Chondrocyte (in vitro differentiated cells): Measurements from ENCODE around the gene CNIH2. TPM values are rescaled to one million over a fixed set of nuclear protein-coding genes. Genes with fewer than 3 reads are reported as not detected.

Experiments
- DNase-seq: peaks from one replicate; pipeline ENCODE4 v3.0.0; 2021; ENCODE audit warnings: mixed read lengths, low spot score
- H3K27ac Mint-ChIP-seq: one replicate; pipeline ENCODE4 v1.8.0; 2021; ENCODE audit warnings: mild to moderate bottlenecking, moderate library complexity, mixed read lengths; ENCODE audit not compliant: unreplicated experiment
- H3K27me3 Mint-ChIP-seq: 2 replicates; pipeline ENCODE4 v1.8.0; 2021; ENCODE audit warnings: low read depth, mixed read lengths
- H3K36me3 Mint-ChIP-seq: 2 replicates; pipeline ENCODE4 v1.8.0; 2021; ENCODE audit warnings: low read depth, mixed read lengths
- H3K4me1 Mint-ChIP-seq: 2 replicates; pipeline ENCODE4 v1.8.0; 2021; ENCODE audit warnings: low read depth, mild to moderate bottlenecking, mixed read lengths
- H3K4me3 Mint-ChIP-seq: one replicate; pipeline ENCODE4 v1.8.0; 2021; ENCODE audit warnings: mild to moderate bottlenecking, moderate library complexity, mixed read lengths; ENCODE audit not compliant: unreplicated experiment
- H3K9me3 Mint-ChIP-seq: 2 replicates; pipeline ENCODE4 v1.8.0; 2021; ENCODE audit warnings: low read depth, mixed read lengths
- CTCF ChIP-seq: fragments of 200-600 bp; sonication (generic); IDR thresholded peaks from 2 replicates; pipeline ENCODE4 v1.5.0; 2021; ENCODE audit warnings: antibody characterized with exemption, mild to moderate bottlenecking, moderate library complexity
- total RNA-seq: library from RNA; stranded (reverse); gene quantifications from 3 replicates; pipeline ENCODE4 v1.2.1, GENCODE V29; 2021

Gene CNIH2
- total RNA-seq, 1 donor from 2014 or later, result 2.8 TPM

- H3K27me3 Mint-ChIP-seq, result no peaks in the 10 kb centered on the region
- no peak overlapping the region for H3K4me3 Mint-ChIP-seq
- no peak for TF ChIP-seq CTCF
- H3K9me3 Mint-ChIP-seq, result no peaks in the 10 kb centered on the region
- no peak overlapping the region for H3K27ac Mint-ChIP-seq
- H3K4me1 Mint-ChIP-seq, result peaks cover 26% of the 10 kb centered on the region
- peaks cover 21% of the 10 kb centered on the region for H3K36me3 Mint-ChIP-seq
- no peak for DNase-seq
Measured at GRCh38 chr11:66263231-66263630, 14.7 kb upstream of the CNIH2 start.

DNA sequence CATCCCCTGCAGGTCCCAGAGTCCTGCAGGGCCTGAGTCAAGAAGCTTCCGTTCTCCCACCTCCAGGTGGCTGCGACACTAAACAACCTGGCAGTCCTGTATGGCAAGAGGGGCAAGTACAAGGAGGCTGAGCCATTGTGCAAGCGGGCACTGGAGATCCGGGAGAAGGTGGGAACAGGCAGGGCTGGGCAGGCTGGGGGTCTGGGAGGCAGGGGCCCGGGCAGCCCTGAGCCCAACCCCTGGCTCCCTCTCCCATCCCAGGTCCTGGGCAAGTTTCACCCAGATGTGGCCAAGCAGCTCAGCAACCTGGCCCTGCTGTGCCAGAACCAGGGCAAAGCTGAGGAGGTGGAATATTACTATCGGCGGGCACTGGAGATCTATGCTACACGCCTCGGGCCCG lies 14.2 kb upstream of the CNIH2 start:
- peaks cover 21% of the 10 kb centered on the region for H3K36me3 Mint-ChIP-seq
- no peaks in the 10 kb centered on the region for H3K27me3 Mint-ChIP-seq
- H3K4me1 Mint-ChIP-seq, result peaks cover 23% of the 10 kb centered on the region
- H3K27ac Mint-ChIP-seq, result no peak overlapping the region
- TF ChIP-seq CTCF, result no peak
- no peak overlapping the region for H3K4me3 Mint-ChIP-seq
- H3K9me3 Mint-ChIP-seq, result no peaks in the 10 kb centered on the region
- DNase-seq, result no peak

- DNase-seq, result no peak
- peaks cover 21% of the 10 kb centered on the region for H3K36me3 Mint-ChIP-seq
- no peaks in the 10 kb centered on the region for H3K27me3 Mint-ChIP-seq
- H3K9me3 Mint-ChIP-seq, result no peaks in the 10 kb centered on the region
- no peak for TF ChIP-seq CTCF
- H3K27ac Mint-ChIP-seq, result no peak overlapping the region
- H3K4me1 Mint-ChIP-seq, result peaks cover 20% of the 10 kb centered on the region
- no peak overlapping the region for H3K4me3 Mint-ChIP-seq
Measured at GRCh38 chr11:66264383-66264782, 13.6 kb upstream of the CNIH2 start.

GRCh38 chr11:66264914-66265313 lies 13.1 kb upstream of the CNIH2 start:
- Mint-ChIP-seq H3K27ac (no peak overlapping the region), H3K9me3 (no peaks in the 10 kb centered on the region), H3K4me3 (no peak overlapping the region), H3K27me3 (no peaks in the 10 kb centered on the region), H3K36me3 (peaks cover 17% of the 10 kb centered on the region), H3K4me1 (peaks cover 20% of the 10 kb centered on the region)
- DNase-seq, result no peak
- peak; percentile 67 for TF ChIP-seq CTCF

DNA sequence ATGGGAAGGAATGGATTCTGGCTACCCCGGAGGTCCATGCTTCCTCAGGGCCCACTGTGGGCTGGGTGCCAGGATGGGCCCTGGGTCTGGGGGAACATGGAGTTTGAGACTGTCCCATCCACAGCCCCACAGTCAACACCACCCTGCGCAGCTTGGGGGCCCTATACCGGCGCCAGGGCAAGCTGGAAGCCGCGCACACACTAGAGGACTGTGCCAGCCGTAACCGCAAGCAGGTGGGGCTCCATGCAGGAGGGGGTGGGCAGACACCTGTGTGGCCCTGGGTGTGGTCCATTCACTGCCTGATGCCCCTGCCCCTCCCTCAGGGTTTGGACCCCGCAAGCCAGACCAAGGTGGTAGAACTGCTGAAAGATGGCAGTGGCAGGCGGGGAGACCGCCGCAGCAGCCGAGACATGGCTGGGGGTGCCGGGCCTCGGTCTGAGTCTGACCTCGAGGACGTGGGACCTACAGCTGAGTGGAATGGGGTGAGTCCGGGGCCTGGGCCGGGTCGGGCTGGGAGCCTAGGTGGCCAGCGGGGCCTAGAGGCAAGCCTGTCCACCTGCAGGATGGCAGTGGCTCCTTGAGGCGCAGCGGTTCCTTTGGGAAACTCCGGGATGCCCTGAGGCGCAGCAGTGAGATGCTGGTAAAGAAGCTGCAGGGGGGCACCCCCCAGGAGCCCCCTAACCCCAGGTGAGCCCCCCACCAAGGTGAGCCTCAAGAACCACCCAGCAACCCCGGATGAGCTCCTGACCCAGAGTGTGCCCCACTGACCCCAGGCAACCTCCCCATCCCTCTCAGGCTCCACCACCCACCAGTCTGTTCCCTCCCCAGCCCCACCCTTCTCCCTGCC lies 12.2 kb upstream of the CNIH2 start:
- Mint-ChIP-seq H3K4me3 (no peak overlapping the region), H3K27ac (no peak overlapping the region), H3K4me1 (peaks cover 25% of the 10 kb centered on the region), H3K27me3 (no peaks in the 10 kb centered on the region), H3K9me3 (no peaks in the 10 kb centered on the region), H3K36me3 (peaks cover 15% of the 10 kb centered on the region)
- DNase-seq, result no peak
- no peak for TF ChIP-seq CTCF
